ENCODE data around the gene MAZ.
"Not testable (repeated sequence)": the region's sequence is repeated elsewhere in the genome, so short reads cannot be mapped to it uniquely, and the experiment has no call there.

Gene MAZ

GRCh38 chr16:29760567-29761279 lies 45.6 kb upstream of the MAZ start:
- Histone ChIP-seq H3K4me3 (ENCODE audit: insufficient read depth, low read length, poor library complexity, severe bottlenecking) (no peak overlapping the region), H3K9me3 (ENCODE audit: insufficient read depth, low read length) (no peaks in the 10 kb centered on the region), H3K9ac (ENCODE audit: low read length) (no peak overlapping the region), H3K36me3 (ENCODE audit: low read length) (no peaks in the 10 kb centered on the region), H3F3A (ENCODE audit: insufficient read depth) (no peaks in the 10 kb centered on the region), H4K20me1 (ENCODE audit: low read depth, low read length) (no peaks in the 10 kb centered on the region), H2AFZ (ENCODE audit: low read depth, low read length, severe bottlenecking) (no peak overlapping the region), H3K9me2 (replicated peaks; ENCODE audit: insufficient read depth, low read length) (no peaks in the 10 kb centered on the region), H3K27ac (ENCODE audit: low read depth, low read length) (no peak overlapping the region), H3K27me3 (ENCODE audit: low read length) (no peaks in the 10 kb centered on the region), H3K79me2 (ENCODE audit: insufficient read depth, low read length) (no peaks in the 10 kb centered on the region), H3K4me2 (ENCODE audit: low read depth, low read length, poor library complexity, severe bottlenecking) (no peak overlapping the region)
- no peak for TF ChIP-seq CTCF (IDR thresholded peaks at IDR 0.05; ENCODE audit: insufficient read depth, low read length, poor library complexity, severe bottlenecking)

- H3K9me3 ChIP-seq (ENCODE audit: insufficient read depth, low read length); H3K27ac ChIP-seq (ENCODE audit: low read depth, low read length); H3K4me2 ChIP-seq (ENCODE audit: low read depth, low read length, poor library complexity, severe bottlenecking); H2AFZ ChIP-seq (ENCODE audit: low read depth, low read length, severe bottlenecking); H3K9ac ChIP-seq (ENCODE audit: low read length); H3K79me2 ChIP-seq (ENCODE audit: insufficient read depth, low read length); H3K27me3 ChIP-seq (ENCODE audit: low read length); H3K36me3 ChIP-seq (ENCODE audit: low read length); H3K4me3 ChIP-seq (ENCODE audit: insufficient read depth, low read length, poor library complexity, severe bottlenecking); H3F3A ChIP-seq (ENCODE audit: insufficient read depth); H4K20me1 ChIP-seq (ENCODE audit: low read depth, low read length); H3K9me2 ChIP-seq (replicated peaks; ENCODE audit: insufficient read depth, low read length): not testable (repeated sequence)
Observed at GRCh38 chr16:29761280-29761651, 45.1 kb upstream of the MAZ start.

GRCh38 chr16:29761882-29762281 lies 44.4 kb upstream of the MAZ start:
- H3K79me2 ChIP-seq (ENCODE audit: insufficient read depth, low read length): no peaks in the 10 kb centered on the region
- H3K9me3 ChIP-seq (ENCODE audit: insufficient read depth, low read length): no peaks in the 10 kb centered on the region
- H4K20me1 ChIP-seq (ENCODE audit: low read depth, low read length): no peaks in the 10 kb centered on the region
- no peaks in the 10 kb centered on the region for H3K9me2 ChIP-seq (replicated peaks; ENCODE audit: insufficient read depth, low read length)
- no peaks in the 10 kb centered on the region for H3F3A ChIP-seq (ENCODE audit: insufficient read depth)
- no peak overlapping the region for H2AFZ ChIP-seq (ENCODE audit: low read depth, low read length, severe bottlenecking)
- H3K27me3 ChIP-seq (ENCODE audit: low read length): no peaks in the 10 kb centered on the region
- no peak overlapping the region for H3K9ac ChIP-seq (ENCODE audit: low read length)
- no peak overlapping the region for H3K4me2 ChIP-seq (ENCODE audit: low read depth, low read length, poor library complexity, severe bottlenecking)
- no peaks in the 10 kb centered on the region for H3K36me3 ChIP-seq (ENCODE audit: low read length)
- no peak overlapping the region for H3K27ac ChIP-seq (ENCODE audit: low read depth, low read length)
- no peak overlapping the region for H3K4me3 ChIP-seq (ENCODE audit: insufficient read depth, low read length, poor library complexity, severe bottlenecking)
- TF ChIP-seq EZH2phosphoT487 (conservative IDR thresholded peaks at IDR 0.05; ENCODE audit: low read length) (no peak), CTCF (IDR thresholded peaks at IDR 0.05; ENCODE audit: insufficient read depth, low read length, poor library complexity, severe bottlenecking) (no peak)

- Histone ChIP-seq H2AFZ (ENCODE audit: low read depth, low read length, severe bottlenecking) (no peak overlapping the region), H3K9me3 (ENCODE audit: insufficient read depth, low read length) (no peaks in the 10 kb centered on the region), H3K9me2 (replicated peaks; ENCODE audit: insufficient read depth, low read length) (no peaks in the 10 kb centered on the region), H3K27me3 (ENCODE audit: low read length) (no peaks in the 10 kb centered on the region), H3K79me2 (ENCODE audit: insufficient read depth, low read length) (no peaks in the 10 kb centered on the region), H3F3A (ENCODE audit: insufficient read depth) (no peaks in the 10 kb centered on the region), H3K36me3 (ENCODE audit: low read length) (no peaks in the 10 kb centered on the region), H3K4me2 (ENCODE audit: low read depth, low read length, poor library complexity, severe bottlenecking) (no peak overlapping the region), H4K20me1 (ENCODE audit: low read depth, low read length) (no peaks in the 10 kb centered on the region), H3K4me3 (ENCODE audit: insufficient read depth, low read length, poor library complexity, severe bottlenecking) (no peak overlapping the region), H3K9ac (ENCODE audit: low read length) (no peak overlapping the region), H3K27ac (ENCODE audit: low read depth, low read length) (no peak overlapping the region)
- TF ChIP-seq CTCF (IDR thresholded peaks at IDR 0.05; ENCODE audit: insufficient read depth, low read length, poor library complexity, severe bottlenecking) (no peak), EZH2phosphoT487 (conservative IDR thresholded peaks at IDR 0.05; ENCODE audit: low read length) (no peak)
Observed at GRCh38 chr16:29763326-29763725, 43.0 kb upstream of the MAZ start.

All from SU-DHL-6 (cell line).